ENCODE data around the gene IGDCC3.

Gene IGDCC3

GRCh38 chr15:65306551-65306950 lies 71.3 kb downstream of the IGDCC3 start:
- no peak for DNase-seq (ENCODE audit: low read depth)
- TF ChIP-seq, protein P1, sequence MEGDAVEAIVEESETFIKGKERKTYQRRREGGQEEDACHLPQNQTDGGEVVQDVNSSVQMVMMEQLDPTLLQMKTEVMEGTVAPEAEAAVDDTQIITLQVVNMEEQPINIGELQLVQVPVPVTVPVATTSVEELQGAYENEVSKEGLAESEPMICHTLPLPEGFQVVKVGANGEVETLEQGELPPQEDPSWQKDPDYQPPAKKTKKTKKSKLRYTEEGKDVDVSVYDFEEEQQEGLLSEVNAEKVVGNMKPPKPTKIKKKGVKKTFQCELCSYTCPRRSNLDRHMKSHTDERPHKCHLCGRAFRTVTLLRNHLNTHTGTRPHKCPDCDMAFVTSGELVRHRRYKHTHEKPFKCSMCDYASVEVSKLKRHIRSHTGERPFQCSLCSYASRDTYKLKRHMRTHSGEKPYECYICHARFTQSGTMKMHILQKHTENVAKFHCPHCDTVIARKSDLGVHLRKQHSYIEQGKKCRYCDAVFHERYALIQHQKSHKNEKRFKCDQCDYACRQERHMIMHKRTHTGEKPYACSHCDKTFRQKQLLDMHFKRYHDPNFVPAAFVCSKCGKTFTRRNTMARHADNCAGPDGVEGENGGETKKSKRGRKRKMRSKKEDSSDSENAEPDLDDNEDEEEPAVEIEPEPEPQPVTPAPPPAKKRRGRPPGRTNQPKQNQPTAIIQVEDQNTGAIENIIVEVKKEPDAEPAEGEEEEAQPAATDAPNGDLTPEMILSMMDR (IDR thresholded peaks at IDR 0.05; ENCODE audit: insufficient read depth, low read depth, low read length, missing control alignments) = no peak
- H3K4me3 ChIP-seq (ENCODE audit: low read depth, low read length) = no peak overlapping the region

GRCh38 chr15:65305776-65306175 lies 72.0 kb downstream of the IGDCC3 start:
- no peak for DNase-seq (ENCODE audit: low read depth)
- TF ChIP-seq, protein P1 (IDR thresholded peaks at IDR 0.05; ENCODE audit: insufficient read depth, low read depth, low read length, missing control alignments) = no peak
- H3K4me3 ChIP-seq (ENCODE audit: low read depth, low read length) = no peak overlapping the region

GRCh38 chr15:65305150-65305758 lies 72.5 kb downstream of the IGDCC3 start:
- DNase-seq (ENCODE audit: low read depth) = no peak
- TF ChIP-seq, protein P1 (IDR thresholded peaks at IDR 0.05; ENCODE audit: insufficient read depth, low read depth, low read length, missing control alignments) = no peak
- H3K4me3 ChIP-seq (ENCODE audit: low read depth, low read length) = peak overlapping the region; percentile 25; the same call in 1 of the 2 replicates

GRCh38 chr15:65304381-65305149 lies 73.2 kb downstream of the IGDCC3 start, which contains the start of gene RNU5B-1:
TSS of gene RNU5B-1 (plus strand) at chr15:65304677.
- DNase-seq (ENCODE audit: low read depth) = peak; percentile 97
- H3K4me3 ChIP-seq (ENCODE audit: low read depth, low read length) = peak within 1 kb of the TSS; percentile 81
- TF ChIP-seq, protein P1 (IDR thresholded peaks at IDR 0.05; ENCODE audit: insufficient read depth, low read depth, low read length, missing control alignments) = peak; percentile 88

DNA sequence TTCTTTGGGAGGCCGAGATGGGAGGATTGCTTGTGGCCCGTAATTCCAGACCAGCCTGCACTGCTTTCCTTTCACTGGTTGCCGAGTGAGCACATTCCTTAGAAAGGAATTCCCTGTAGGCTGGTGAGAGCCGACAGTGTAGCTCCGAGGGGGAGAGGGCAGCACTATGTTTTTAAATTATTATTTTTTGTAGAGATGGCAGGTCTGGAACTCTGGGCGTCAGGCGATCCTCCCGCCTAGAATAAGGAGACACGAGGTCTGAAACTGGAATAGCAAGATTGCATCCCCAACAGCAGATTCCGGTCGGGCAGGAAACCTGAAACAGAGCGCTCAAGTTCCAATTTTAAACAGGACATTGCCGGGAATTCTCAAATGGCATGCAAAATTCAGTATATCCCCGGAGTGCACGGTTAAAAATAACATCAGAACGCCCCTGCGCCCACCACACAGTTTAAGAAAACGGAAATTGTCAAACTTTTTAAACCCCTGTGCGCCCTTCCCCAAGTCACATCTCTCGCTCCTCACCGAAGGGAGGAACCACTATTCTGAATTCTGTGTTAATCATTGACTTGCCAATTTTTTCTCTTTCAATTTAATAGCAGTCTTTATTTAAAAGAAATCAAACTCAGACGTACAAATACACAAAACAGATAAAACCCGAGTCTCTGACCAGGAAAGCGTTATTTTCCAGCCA lies 74.0 kb downstream of the IGDCC3 start:
- peak overlapping the region; percentile 81 for H3K4me3 ChIP-seq (ENCODE audit: low read depth, low read length)
- TF ChIP-seq, protein P1 (IDR thresholded peaks at IDR 0.05; ENCODE audit: insufficient read depth, low read depth, low read length, missing control alignments) = no peak
- peak; percentile 40 for DNase-seq (ENCODE audit: low read depth)

DNA sequence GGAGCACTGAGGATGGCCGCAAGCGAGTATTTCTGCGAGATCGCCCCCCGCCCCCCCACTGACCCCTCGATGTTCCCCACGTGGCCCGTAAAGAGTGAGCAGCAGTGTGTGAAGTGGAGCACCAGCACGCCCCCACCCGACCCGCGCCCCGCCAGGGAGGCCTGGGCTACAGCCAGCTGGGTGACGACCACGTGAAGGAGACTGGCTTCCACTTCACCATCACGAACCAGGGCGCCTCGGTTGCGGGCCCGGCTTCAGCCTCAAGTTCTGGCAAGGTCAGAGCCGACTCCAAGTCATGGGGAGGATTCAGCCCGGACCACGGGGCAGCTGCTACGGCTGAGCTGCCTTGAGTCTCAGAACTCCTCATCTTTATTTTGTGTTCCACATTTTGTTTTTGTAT lies 75.7 kb downstream of the IGDCC3 start:
- TF ChIP-seq, protein P1 (IDR thresholded peaks at IDR 0.05; ENCODE audit: insufficient read depth, low read depth, low read length, missing control alignments) = no peak
- DNase-seq (ENCODE audit: low read depth) = no peak
- no peak overlapping the region for H3K4me3 ChIP-seq (ENCODE audit: low read depth, low read length)
